ENCODE results near the gene ECE2.

DNA sequence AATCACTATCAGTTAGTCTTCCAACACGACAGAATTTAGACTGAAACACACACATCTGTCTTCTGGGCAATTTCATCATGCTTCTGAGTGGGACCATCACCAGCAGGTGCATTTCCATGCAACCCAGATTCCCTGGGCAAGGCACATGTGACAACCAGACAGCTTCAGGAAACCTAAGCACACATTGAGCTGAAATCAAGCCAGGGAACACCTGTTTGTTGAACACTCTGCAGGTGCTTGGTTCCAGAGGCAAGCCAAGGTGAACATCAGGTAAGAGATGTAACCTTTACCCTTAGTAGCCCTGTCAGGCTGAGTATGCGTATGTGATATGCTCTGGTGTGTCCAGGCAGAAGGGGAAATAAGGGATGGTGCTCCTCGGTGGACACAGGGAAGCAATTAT, 19.9 kb downstream of the ECE2 start:
- TF ChIP-seq, protein P1, sequence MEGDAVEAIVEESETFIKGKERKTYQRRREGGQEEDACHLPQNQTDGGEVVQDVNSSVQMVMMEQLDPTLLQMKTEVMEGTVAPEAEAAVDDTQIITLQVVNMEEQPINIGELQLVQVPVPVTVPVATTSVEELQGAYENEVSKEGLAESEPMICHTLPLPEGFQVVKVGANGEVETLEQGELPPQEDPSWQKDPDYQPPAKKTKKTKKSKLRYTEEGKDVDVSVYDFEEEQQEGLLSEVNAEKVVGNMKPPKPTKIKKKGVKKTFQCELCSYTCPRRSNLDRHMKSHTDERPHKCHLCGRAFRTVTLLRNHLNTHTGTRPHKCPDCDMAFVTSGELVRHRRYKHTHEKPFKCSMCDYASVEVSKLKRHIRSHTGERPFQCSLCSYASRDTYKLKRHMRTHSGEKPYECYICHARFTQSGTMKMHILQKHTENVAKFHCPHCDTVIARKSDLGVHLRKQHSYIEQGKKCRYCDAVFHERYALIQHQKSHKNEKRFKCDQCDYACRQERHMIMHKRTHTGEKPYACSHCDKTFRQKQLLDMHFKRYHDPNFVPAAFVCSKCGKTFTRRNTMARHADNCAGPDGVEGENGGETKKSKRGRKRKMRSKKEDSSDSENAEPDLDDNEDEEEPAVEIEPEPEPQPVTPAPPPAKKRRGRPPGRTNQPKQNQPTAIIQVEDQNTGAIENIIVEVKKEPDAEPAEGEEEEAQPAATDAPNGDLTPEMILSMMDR (conservative IDR thresholded peaks at IDR 0.05; ENCODE audit: low read depth, low read length), result no peak
- TF ChIP-seq EZH2 (IDR thresholded peaks at IDR 0.05; ENCODE audit: borderline replicate concordance, low read depth, low read length, poor library complexity, severe bottlenecking), result no peak

Data from A673 (cell line).